Epithelial cell of prostate (primary cell): ENCODE data around the gene FAM13A.

Experiments
- DNase-seq: peaks from one replicate; pipeline ENCODE4 v3.0.0-alpha.2; 2011; ENCODE audit warnings: low read depth, low spot score
- H3K27ac ChIP-seq: fragments of 450-650 bp; 2 replicates; pipeline ENCODE4 v1.5.1; 2017; ENCODE audit warnings: mild to moderate bottlenecking

FAM13A gene

GRCh38 chr4:88758264-88758663 is 298.7 kb downstream of the FAM13A start:
- DNase-seq = no peak
- no peak overlapping the region for H3K27ac ChIP-seq

- DNase-seq = no peak
- H3K27ac ChIP-seq = no peak overlapping the region
Observed at GRCh38 chr4:88757776-88758175, 299.2 kb downstream of the FAM13A start.

GRCh38 chr4:88757067-88757466 is 299.9 kb downstream of the FAM13A start:
- DNase-seq = no peak
- no peak overlapping the region for H3K27ac ChIP-seq

GRCh38 chr4:88756149-88756548 is 300.8 kb downstream of the FAM13A start:
- DNase-seq = no peak
- no peak overlapping the region for H3K27ac ChIP-seq

- no peak overlapping the region for H3K27ac ChIP-seq
- DNase-seq = no peak
Observed at GRCh38 chr4:88755454-88755853, 301.5 kb downstream of the FAM13A start.

GRCh38 chr4:88754796-88755195 is 302.2 kb downstream of the FAM13A start:
- DNase-seq = no peak
- no peak overlapping the region for H3K27ac ChIP-seq

GRCh38 chr4:88753658-88754571 is 303.1 kb downstream of the FAM13A start:
- no peak overlapping the region for H3K27ac ChIP-seq
- DNase-seq = no peak

GRCh38 chr4:88752754-88753153 is 304.2 kb downstream of the FAM13A start:
- no peak for DNase-seq
- H3K27ac ChIP-seq = no peak overlapping the region

GRCh38 chr4:88752076-88752463 is 304.9 kb downstream of the FAM13A start:
- DNase-seq = no peak
- no peak overlapping the region for H3K27ac ChIP-seq

- no peak overlapping the region for H3K27ac ChIP-seq
- no peak for DNase-seq
Observed at GRCh38 chr4:88751258-88752075, 305.5 kb downstream of the FAM13A start.

- DNase-seq = no peak
- H3K27ac ChIP-seq = no peak overlapping the region
Observed at GRCh38 chr4:88750369-88750768, 306.6 kb downstream of the FAM13A start.

GRCh38 chr4:88747351-88747750 is 309.6 kb downstream of the FAM13A start:
- H3K27ac ChIP-seq = no peak overlapping the region

GRCh38 chr4:88746206-88746605 is 310.8 kb downstream of the FAM13A start:
- DNase-seq = no peak
- H3K27ac ChIP-seq = no peak overlapping the region

More at GRCh38 chr4:88747351-88747750, 309.6 kb downstream of the FAM13A start:
- DNase-seq = no peak

GRCh38 chr4:88745581-88746163 is 311.3 kb downstream of the FAM13A start:
- no peak for DNase-seq

GRCh38 chr4:88745175-88745574 is 311.8 kb downstream of the FAM13A start:
- no peak overlapping the region for H3K27ac ChIP-seq
- no peak for DNase-seq

More at GRCh38 chr4:88745581-88746163, 311.3 kb downstream of the FAM13A start:
- H3K27ac ChIP-seq = no peak overlapping the region

- no peak overlapping the region for H3K27ac ChIP-seq
- DNase-seq = no peak
Observed at GRCh38 chr4:88744609-88745008, 312.4 kb downstream of the FAM13A start.

- DNase-seq = no peak
- no peak overlapping the region for H3K27ac ChIP-seq
Observed at GRCh38 chr4:88743696-88744095, 313.3 kb downstream of the FAM13A start.

- DNase-seq = no peak
- H3K27ac ChIP-seq = no peak overlapping the region
Observed at GRCh38 chr4:88742561-88742960, 314.4 kb downstream of the FAM13A start.

GRCh38 chr4:88738180-88738579 is 318.8 kb downstream of the FAM13A start:
- no peak overlapping the region for H3K27ac ChIP-seq

GRCh38 chr4:88737307-88737941 is 319.6 kb downstream of the FAM13A start:
- DNase-seq = no peak
- H3K27ac ChIP-seq = no peak overlapping the region

More at GRCh38 chr4:88738180-88738579, 318.8 kb downstream of the FAM13A start:
- no peak for DNase-seq
